Kidney (tissue), 14 donors: Measurements from ENCODE around the gene SLC26A1. TPM values are rescaled to one million over a fixed set of nuclear protein-coding genes. Genes with fewer than 3 reads are reported as not detected.

ENCODE experiments used
- DNase-seq, 5 donors: peaks; one replicate each; pipeline ENCODE4 v3.0.0-alpha.2; 2013 to 2020
- FAIRE-seq: peaks from 2 replicates; lab custom pipeline; 2012; peaks lifted over from hg19 to GRCh38; lab: Jason Lieb, UNC
- H3K27ac ChIP-seq, 2 donors: one replicate each; pipeline ENCODE4 v1.7.0; 2013; ENCODE audit warnings: low read depth in 2 of 2, low read length in 2 of 2, inconsistent platforms in 1 of 2
- H3K27me3 ChIP-seq: one replicate; pipeline ENCODE4 v1.7.1; 2013; ENCODE audit warnings: low read length, inconsistent platforms; ENCODE audit not compliant: control insufficient read depth, insufficient read depth
- H3K36me3 ChIP-seq, 3 donors: one replicate each; pipeline versions ENCODE4 v1.7.0 to v1.7.1; 2013; ENCODE audit warnings: low read length in 3 of 3, control low read depth in 1 of 3, inconsistent platforms in 1 of 3; ENCODE audit not compliant: insufficient read depth in 3 of 3, control insufficient read depth in 2 of 3
- H3K4me1 ChIP-seq, 3 donors: one replicate each; pipeline versions ENCODE4 v1.7.0 to v1.7.1; 2013; ENCODE audit warnings: low read length in 3 of 3, inconsistent platforms in 1 of 3, low read depth in 1 of 3; ENCODE audit not compliant: control insufficient read depth in 2 of 3, insufficient read depth in 2 of 3
- H3K4me3 ChIP-seq, 3 donors: one replicate each; pipeline versions ENCODE4 v1.7.0 to v1.8.1; 2013; ENCODE audit warnings: low read length in 3 of 3, control low read depth in 1 of 3, inconsistent platforms in 1 of 3
- H3K9ac ChIP-seq, 3 donors: one replicate each; pipeline versions ENCODE4 v1.7.0 to v1.7.1; 2013; ENCODE audit warnings: low read length in 3 of 3, control low read depth in 1 of 3, inconsistent platforms in 1 of 3
- H3K9me3 ChIP-seq, 3 donors: one replicate each; pipeline versions ENCODE4 v1.7.0 to v1.7.1; 2013; ENCODE audit warnings: low read length in 3 of 3, control low read depth in 1 of 3, inconsistent platforms in 1 of 3; ENCODE audit not compliant: control insufficient read depth in 2 of 3, insufficient read depth in 1 of 3
- CTCF ChIP-seq: IDR thresholded peaks from 3 replicates; pipeline ENCODE4 v1.5.1; 2012; ENCODE audit warnings: mild to moderate bottlenecking, moderate library complexity, borderline replicate concordance; ENCODE audit not compliant: insufficient read depth; ENCODE audit errors: extremely low read depth
- intact Hi-C: fragments of 100-400 bp; cut with DNase I; formaldehyde crosslinking; loops from one replicate; pipeline ENCODE4 v1.11.1; 2022
- polyA plus RNA-seq: library from polyadenylated mRNA; stranded (reverse); fragments of 350-450 nt; fragmentation: Illumina TruSeq; extraction: RNeasy Lipid Tissue Mini Kit (QIAGEN cat#74804); gene quantifications from one replicate; pipeline ENCODE4 v1.2.3, GENCODE V29; 2014; ENCODE audit warnings: low read depth, low replicate concordance; ENCODE audit not compliant: insufficient read depth
- total RNA-seq: library from RNA; stranded (reverse); fragmentation: NEBNext Ultra II Directional; extraction: Animal tissue kit (Norgen Biotek cat#: 25700); gene quantifications from one replicate; pipeline ENCODE4 v1.2.1, GENCODE V29; 2021
- donor health status: control.
- donor health status: control.
- donor health status: control.
- donor health status: control.
- donor health status: control.
- donor health status: DM: yes; HTN: yes; CAD: no.
- donor health status: Normal renal cell carcinoma (clear cell type).

The SLC26A1 gene
- total and polyA plus RNA-seq, 2 donors from 2014 or later: 2.9 to 10.2 TPM

- Histone ChIP-seq H3K9me3 (no peaks in the 10 kb centered on the region), H3K36me3 (no peaks in the 10 kb centered on the region), H3K4me1 (no peaks in the 10 kb centered on the region), H3K27me3 (no peaks in the 10 kb centered on the region), H3K27ac (no peak overlapping the region), H3K4me3 (no peak overlapping the region), H3K9ac (no peak overlapping the region)
- TF ChIP-seq CTCF: no peak
- intact Hi-C loops: no loop called here
- FAIRE-seq: no peak
- no peak for DNase-seq
These were observed 39.7 kb upstream of the SLC26A1 start for GRCh38 chr4:1032861-1033260.

GRCh38 chr4:1031956-1032795 lies 39.0 kb upstream of the SLC26A1 start:
- H3K9ac ChIP-seq: no peak overlapping the region
- FAIRE-seq (no peak), DNase-seq (peak in 3 of 5 donors; percentile 70 to 79 (median 71))
- intact Hi-C loops: no loop called here
- H3K27me3 ChIP-seq: no peaks in the 10 kb centered on the region
- H3K4me1 ChIP-seq: no peaks in the 10 kb centered on the region
- no peaks in the 10 kb centered on the region for H3K36me3 ChIP-seq
- no peak overlapping the region for H3K27ac ChIP-seq
- no peaks in the 10 kb centered on the region for H3K9me3 ChIP-seq
- H3K4me3 ChIP-seq: no peak overlapping the region
- TF ChIP-seq CTCF: no peak

- intact Hi-C loops: no loop called here
- no peaks in the 10 kb centered on the region for H3K36me3 ChIP-seq
- H3K4me1 ChIP-seq: no peaks in the 10 kb centered on the region
- no peak overlapping the region for H3K4me3 ChIP-seq
- no peak for DNase-seq
- TF ChIP-seq CTCF: no peak
- no peaks in the 10 kb centered on the region for H3K27me3 ChIP-seq
- H3K27ac ChIP-seq: no peak overlapping the region
- no peak for FAIRE-seq
- no peaks in the 10 kb centered on the region for H3K9me3 ChIP-seq
- no peak overlapping the region for H3K9ac ChIP-seq
These were observed 38.1 kb upstream of the SLC26A1 start for GRCh38 chr4:1031346-1031745.
